Heart left ventricle (tissue), 16 donors: ENCODE results near the gene PRDX5. TPM values are rescaled to one million over a fixed set of nuclear protein-coding genes. Genes with fewer than 3 reads are reported as not detected.

Experiments
- ATAC-seq, 4 donors: fragments of 200-7000 bp; cut with Tn5 transposase; one replicate each; pipeline ENCODE4 v1.9.1; 2020 to 2022; ENCODE audit warnings: moderate library complexity in 4 of 4, mild to moderate bottlenecking in 3 of 4, moderate number of reproducible peaks in 1 of 4
- DNase-seq, 5 donors: peaks; one replicate each; pipeline ENCODE4 v3.0.0-alpha.2; 2020
- H3K27ac ChIP-seq, 12 donors: fragments of 200-600 bp; sonication (generic) in 4 of 12; one replicate each; pipeline versions ENCODE4 v1.5.0 to v1.8.0; 2016 to 2022; ENCODE audit warnings: mild to moderate bottlenecking in 2 of 12
- H3K27me3 ChIP-seq, 9 donors: fragments of 200-600 bp; sonication (generic) in 2 of 9; one replicate each; pipeline versions ENCODE4 v1.5.1 to v1.8.0; 2016 to 2022; ENCODE audit warnings: mild to moderate bottlenecking in 3 of 9
- H3K36me3 ChIP-seq, 9 donors: fragments of 200-600 bp; sonication (generic) in 2 of 9; one replicate each; pipeline versions ENCODE4 v1.5.0 to v1.8.0; 2018 to 2022; ENCODE audit warnings: mild to moderate bottlenecking in 2 of 9
- H3K4me1 ChIP-seq, 12 donors: fragments of 200-600 bp; sonication (generic) in 4 of 12; one replicate each; pipeline versions ENCODE4 v1.5.0 to v1.8.0; 2016 to 2022; ENCODE audit warnings: mild to moderate bottlenecking in 3 of 12
- H3K4me3 ChIP-seq, 12 donors: fragments of 200-600 bp; sonication (generic) in 4 of 12; one replicate each; pipeline versions ENCODE4 v1.5.0 to v1.8.0; 2017 to 2022; ENCODE audit warnings: mild to moderate bottlenecking in 9 of 12, moderate library complexity in 4 of 12
- H3K9me3 ChIP-seq, 12 donors: fragments of 200-600 bp; sonication (generic) in 4 of 12; one replicate each; pipeline versions ENCODE4 v1.5.0 to v1.8.0; 2016 to 2022; ENCODE audit warnings: mild to moderate bottlenecking in 1 of 12
- CTCF ChIP-seq, 12 donors: fragments of 200-600 bp; sonication (generic) in 4 of 12; IDR thresholded peaks; one replicate each; pipeline versions ENCODE4 v1.5.0 to v1.8.0; 2018 to 2022; ENCODE audit warnings: antibody characterized with exemption in 12 of 12, mild to moderate bottlenecking in 5 of 12
- POLR2A ChIP-seq, 2 donors: fragments of 450-650 bp; IDR thresholded peaks; one replicate each; pipeline ENCODE4 v1.6.1; 2017; ENCODE audit warnings: antibody characterized with exemption in 2 of 2, mild to moderate bottlenecking in 2 of 2, moderate library complexity in 2 of 2
- WGBS, 4 donors: extraction: QIAGEN DNeasy Blood & Tissue Kit in 2 of 4; methylation state at CpG; one replicate each; pipeline versions ENCODE4 v1.1.5 to v1.1.7; 2013 to 2018; 5-methylcytosine and 5-hydroxymethylcytosine counted together
- intact Hi-C, 10 donors: fragments of 100-400 bp; cut with DNase I; formaldehyde crosslinking; loops; one replicate each; pipeline versions ENCODE4 v1.11.1 to v1.14.2; 2022
- polyA plus RNA-seq, 2 donors: library from polyadenylated mRNA; stranded (reverse); fragments of 200-250 nt; gene quantifications; one replicate each; pipeline ENCODE4 v1.2.3, GENCODE V29; 2013
- total RNA-seq, 9 donors: library from RNA; depleted of rRNA in 2 of 9; stranded (reverse); fragments of >200 nt in 2 of 9; fragmentation: NEBNext Ultra II Directional in 3 of 9; extraction: Animal tissue kit (Norgen Biotek cat#: 25700) in 3 of 9; gene quantifications; one replicate each; pipeline versions ENCODE4 v1.1.0 to v1.2.4, GENCODE V29; 2016 to 2023
- donor health status: ischemic (EF 13 %, LVEDD 7.1; RV severe dilation, severe dysfunction).
- donor health status: healthy with polysubstance abuse.
- donor health status: DM: no; HTN: yes; CAD: no.
- donor health status: DM: no; HTN: no; CAD: no.
- donor health status: ischemic (EF 25% LVEDD 6.9; RV normal size, moderate dysfunction).
- donor health status: ischemic (EF 25% LVEDD 5.7; RV mildly dilated, moderate dysfunction).
- donor health status: healthy.
- donor health status: DM: yes; HTN: yes; CAD: no.
- donor health status: ischemic (EF 35%, LVEDD 5.7; RV mildly dilated, moderate dysfunction).
- donor health status: nonischemic (EF 11% LVEDD 7.7; RV severe dilation, severe dysfunction).
- donor health status: DM: yes; HTN: yes; CAD: no.
- donor health status: PGD.
- donor health status: ischemic (EF 29% LVEDD 5.4; RV normal size, mild dysfunction).
- donor health status: nonischemic (EF 23%, LVEDD 6.1; RV moderate dilation, normal function).

The PRDX5 gene
- total and polyA plus RNA-seq, 11 donors = 220 to 882 (median 294) TPM

GRCh38 chr11:64316672-64317324, 1.1 kb upstream of the PRDX5 start:
- intact Hi-C loops = loop anchor here in 4 of 10 donors (5.0 kb wide), 2 partner anchors 36 to 41 kb away; partner anchors contain the start of gene RPS6KA4 (in 3 of the 4)

GRCh38 chr11:64317325-64317960, 478 bp upstream of the PRDX5 start, which contains the start of gene TRMT112:
Gene TRMT112 (minus strand): TSS chr11:64317559. CDS start chr11:64317526, 33 bp downstream.
- peak in 1 of 2 donors; percentile 70 for TF ChIP-seq POLR2A (IDR thresholded peaks at IDR 0.05)
- no peak for TF ChIP-seq CTCF (IDR thresholded peaks at IDR 0.05)
- Histone ChIP-seq H3K27me3 (no peaks in the 10 kb centered on the region), H3K9me3 (no peaks in the 10 kb centered on the region), H3K36me3 (peaks cover 0 to 48% (median 34%) of the 10 kb centered on the region in 9 donors), H3K4me1 (peaks cover 0 to 50% (median 32%) of the 10 kb centered on the region in 12 donors), H3K4me3 (peak within 1 kb of the TSS; percentile 69 to 99 (median 88)), H3K27ac (peak within 1 kb of the TSS; percentile 92 to 100 (median 99))
- DNase-seq (peak; percentile 94 to 98 (median 97)), ATAC-seq (peak; percentile 80 to 91 (median 86))
- WGBS, 4 donors = 0 to 1% (median 1%) methylated on average over 9 to 43 of the region's 43 CpGs
- intact Hi-C loops = loop anchor here in 4 of 10 donors (5.0 kb wide), 2 partner anchors 35 to 40 kb away; partner anchors contain the start of gene RPS6KA4 (in 3 of the 4)

More at GRCh38 chr11:64316672-64317324, 1.1 kb upstream of the PRDX5 start:
- no peak for ATAC-seq
- Histone ChIP-seq H3K4me3 (peak overlapping the region; percentile 69 to 99 (median 88)), H3K36me3 (peaks cover 0 to 42% (median 34%) of the 10 kb centered on the region in 9 donors), H3K27me3 (no peaks in the 10 kb centered on the region), H3K9me3 (no peaks in the 10 kb centered on the region), H3K4me1 (peaks cover 0 to 53% (median 34%) of the 10 kb centered on the region in 12 donors), H3K27ac (peak overlapping the region; percentile 92 to 100 (median 99))
- DNase-seq = no peak
- TF ChIP-seq POLR2A (IDR thresholded peaks at IDR 0.05) = no peak
- TF ChIP-seq CTCF (IDR thresholded peaks at IDR 0.05) = no peak
- WGBS, 4 donors = 10 to 11% (median 10%) methylated on average over 24 to 32 of the region's 32 CpGs

GRCh38 chr11:64318766-64319761, 1.1 kb downstream of the PRDX5 start:
- 27 to 33% (median 28%) methylated on average over 15 to 19 of the region's 19 CpGs for WGBS, 4 donors
- Histone ChIP-seq H3K4me1 (peaks cover 0 to 34% (median 19%) of the 10 kb centered on the region in 12 donors), H3K27ac (peak overlapping the region; percentile 92 to 100 (median 99)), H3K36me3 (peaks cover 0 to 46% (median 33%) of the 10 kb centered on the region in 9 donors), H3K9me3 (no peaks in the 10 kb centered on the region), H3K4me3 (peak overlapping the region; percentile 69 to 99 (median 88)), H3K27me3 (no peaks in the 10 kb centered on the region)
- TF ChIP-seq CTCF (IDR thresholded peaks at IDR 0.05) (no peak), POLR2A (IDR thresholded peaks at IDR 0.05) (no peak)
- DNase-seq = no peak
- no peak for ATAC-seq
- intact Hi-C loops = loop anchor here in 7 of 10 donors (1.0 to 5.0 kb wide), 4 partner anchors 33 to 38 kb away; partner anchors contain the start of gene RPS6KA4 (in 3 of the 7)
